H1 (cell line): Measurements from ENCODE around the gene LYPD6B.

Experiments used
- BRCA1 ChIP-seq: IDR thresholded peaks from 2 replicates; pipeline ENCODE4 v1.6.1; 2012; ENCODE audit warnings: low read depth, low read length, improper control_type of control experiment
- CBX5 ChIP-seq: fragments of 300-800, 300-1000 bp; sonication (generic); IDR thresholded peaks from 2 replicates; pipeline ENCODE4 v1.7.1; 2016; ENCODE audit warnings: antibody characterized with exemption, low read length, low read depth
- EP300 ChIP-seq, 2 experiments: IDR thresholded peaks; 1 replicate in 1 of 2; 2 replicates in 1 of 2; pipeline ENCODE4 v1.6.1; 2011 to 2012; ENCODE audit warnings: low read depth in 2 of 2, low read length in 2 of 2, mild to moderate bottlenecking in 2 of 2, borderline replicate concordance in 1 of 2, inconsistent platforms in 1 of 2, moderate library complexity in 1 of 2
- EZH2 ChIP-seq: fragments of 200-600 bp; sonication (generic); IDR thresholded peaks from 2 replicates; pipeline ENCODE4 v1.7.1; 2012; ENCODE audit warnings: low read depth, mild to moderate bottlenecking, moderate library complexity, low read length, inconsistent platforms; ENCODE audit not compliant: severe bottlenecking
- KDM1A ChIP-seq: fragments of 200-600, 300-600 bp; sonication (generic); IDR thresholded peaks from 2 replicates; pipeline ENCODE4 v1.7.1; 2016; ENCODE audit warnings: mild to moderate bottlenecking, low read length, borderline replicate concordance
- NRF1 ChIP-seq: IDR thresholded peaks from 2 replicates; pipeline ENCODE4 v1.6.1; 2011; ENCODE audit warnings: mild to moderate bottlenecking, low read depth, low read length, improper control_type of control experiment
- PHF8 ChIP-seq: fragments of 200-600 bp; sonication (generic); conservative IDR thresholded peaks from 2 replicates; pipeline ENCODE4 v1.7.1; 2012; ENCODE audit warnings: low read depth, mild to moderate bottlenecking, inconsistent platforms, low read length, moderate library complexity
- POLR2A ChIP-seq, 2 experiments: IDR thresholded peaks; 1 replicate in 1 of 2; 2 replicates in 1 of 2; pipeline ENCODE4 v1.6.1; 2011; ENCODE audit warnings: low read depth in 2 of 2, low read length in 2 of 2, mild to moderate bottlenecking in 2 of 2; ENCODE audit errors: control extremely low read depth in 1 of 2
- RFX5 ChIP-seq: IDR thresholded peaks from 2 replicates; pipeline ENCODE4 v1.6.1; 2011; ENCODE audit warnings: low read depth, low read length, improper control_type of control experiment, borderline replicate concordance
- YY1 ChIP-seq: IDR thresholded peaks from 2 replicates; pipeline ENCODE4 v1.6.1; 2011; ENCODE audit warnings: low read depth, mild to moderate bottlenecking, low read length
- TF ChIP-seq, protein P1 (sequence below), 3 experiments: IDR thresholded peaks; 1 replicate in 2 of 3; 2 replicates in 1 of 3; pipeline versions ENCODE4 v1.5.1 to v1.6.1; 2011; ENCODE audit warnings: low read length in 3 of 3, mild to moderate bottlenecking in 3 of 3, inconsistent platforms in 2 of 3, low read depth in 1 of 3, moderate library complexity in 1 of 3; ENCODE audit not compliant: insufficient read depth in 1 of 3; ENCODE audit errors: control extremely low read depth in 1 of 3
- TF ChIP-seq, protein P2 (sequence below): IDR thresholded peaks from 2 replicates; pipeline ENCODE4 v1.6.1; 2011; ENCODE audit warnings: low read length, improper control_type of control experiment
- TF ChIP-seq, protein P3 (sequence below): IDR thresholded peaks from 2 replicates; pipeline ENCODE4 v1.6.1; 2012; ENCODE audit warnings: low read length, inconsistent platforms
- TF ChIP-seq, protein P4 (sequence below): IDR thresholded peaks from 2 replicates; pipeline ENCODE4 v1.6.1; 2012; ENCODE audit warnings: inconsistent platforms

DNA sequence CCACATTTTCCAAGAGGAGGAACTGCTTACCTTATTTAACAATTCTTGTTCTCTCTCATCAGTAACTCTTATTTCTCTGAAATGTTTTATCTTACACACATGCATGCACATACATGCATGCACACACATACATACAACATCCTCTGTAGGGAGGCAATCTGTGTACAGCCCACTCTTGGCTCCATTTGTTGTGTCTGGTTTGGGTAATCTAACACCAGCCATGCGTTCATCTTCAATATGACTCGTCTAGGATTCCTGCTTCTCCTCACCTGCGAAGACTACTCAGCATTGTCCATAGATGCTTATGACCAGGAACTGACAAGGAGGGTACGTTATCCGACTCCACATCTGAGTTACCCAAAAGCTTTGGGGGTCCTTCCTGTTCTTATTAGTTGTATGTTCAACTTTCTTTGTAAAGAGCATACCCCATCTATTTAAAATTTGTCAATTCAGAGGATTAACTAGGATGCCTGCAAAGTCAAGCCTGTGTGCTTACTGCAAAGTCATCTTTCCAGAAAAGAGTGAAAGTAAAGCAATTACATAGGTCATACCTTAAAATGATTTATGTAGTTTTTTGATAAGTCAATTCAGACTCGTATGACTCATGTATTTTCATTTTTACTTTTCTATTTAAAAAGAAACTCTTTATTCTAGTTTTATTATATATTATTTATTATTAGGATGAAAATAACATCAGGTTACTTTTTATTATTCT lies 18.2 kb downstream of the LYPD6B start:
- TF ChIP-seq, protein P1, sequence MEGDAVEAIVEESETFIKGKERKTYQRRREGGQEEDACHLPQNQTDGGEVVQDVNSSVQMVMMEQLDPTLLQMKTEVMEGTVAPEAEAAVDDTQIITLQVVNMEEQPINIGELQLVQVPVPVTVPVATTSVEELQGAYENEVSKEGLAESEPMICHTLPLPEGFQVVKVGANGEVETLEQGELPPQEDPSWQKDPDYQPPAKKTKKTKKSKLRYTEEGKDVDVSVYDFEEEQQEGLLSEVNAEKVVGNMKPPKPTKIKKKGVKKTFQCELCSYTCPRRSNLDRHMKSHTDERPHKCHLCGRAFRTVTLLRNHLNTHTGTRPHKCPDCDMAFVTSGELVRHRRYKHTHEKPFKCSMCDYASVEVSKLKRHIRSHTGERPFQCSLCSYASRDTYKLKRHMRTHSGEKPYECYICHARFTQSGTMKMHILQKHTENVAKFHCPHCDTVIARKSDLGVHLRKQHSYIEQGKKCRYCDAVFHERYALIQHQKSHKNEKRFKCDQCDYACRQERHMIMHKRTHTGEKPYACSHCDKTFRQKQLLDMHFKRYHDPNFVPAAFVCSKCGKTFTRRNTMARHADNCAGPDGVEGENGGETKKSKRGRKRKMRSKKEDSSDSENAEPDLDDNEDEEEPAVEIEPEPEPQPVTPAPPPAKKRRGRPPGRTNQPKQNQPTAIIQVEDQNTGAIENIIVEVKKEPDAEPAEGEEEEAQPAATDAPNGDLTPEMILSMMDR (IDR thresholded peaks at IDR 0.05; ENCODE audit: control extremely low read depth in 1 of 3, insufficient read depth in 1 of 3, low read depth in 1 of 3, low read length in 3 of 3) = no peak
- TF ChIP-seq NRF1 (no peak), POLR2A (IDR thresholded peaks at IDR 0.05; ENCODE audit: control extremely low read depth in 1 of 2, low read depth in 2 of 2, low read length in 2 of 2) (no peak), EP300 (IDR thresholded peaks at IDR 0.05; ENCODE audit: borderline replicate concordance in 1 of 2, low read depth in 2 of 2, low read length in 2 of 2) (no peak), BRCA1 (no peak), CBX5 (no peak), PHF8 (no peak), YY1 (no peak), EZH2 (no peak), KDM1A (no peak), RFX5 (no peak)
- TF ChIP-seq, protein P2, sequence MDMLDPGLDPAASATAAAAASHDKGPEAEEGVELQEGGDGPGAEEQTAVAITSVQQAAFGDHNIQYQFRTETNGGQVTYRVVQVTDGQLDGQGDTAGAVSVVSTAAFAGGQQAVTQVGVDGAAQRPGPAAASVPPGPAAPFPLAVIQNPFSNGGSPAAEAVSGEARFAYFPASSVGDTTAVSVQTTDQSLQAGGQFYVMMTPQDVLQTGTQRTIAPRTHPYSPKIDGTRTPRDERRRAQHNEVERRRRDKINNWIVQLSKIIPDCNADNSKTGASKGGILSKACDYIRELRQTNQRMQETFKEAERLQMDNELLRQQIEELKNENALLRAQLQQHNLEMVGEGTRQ = no peak
- TF ChIP-seq, protein P3, sequence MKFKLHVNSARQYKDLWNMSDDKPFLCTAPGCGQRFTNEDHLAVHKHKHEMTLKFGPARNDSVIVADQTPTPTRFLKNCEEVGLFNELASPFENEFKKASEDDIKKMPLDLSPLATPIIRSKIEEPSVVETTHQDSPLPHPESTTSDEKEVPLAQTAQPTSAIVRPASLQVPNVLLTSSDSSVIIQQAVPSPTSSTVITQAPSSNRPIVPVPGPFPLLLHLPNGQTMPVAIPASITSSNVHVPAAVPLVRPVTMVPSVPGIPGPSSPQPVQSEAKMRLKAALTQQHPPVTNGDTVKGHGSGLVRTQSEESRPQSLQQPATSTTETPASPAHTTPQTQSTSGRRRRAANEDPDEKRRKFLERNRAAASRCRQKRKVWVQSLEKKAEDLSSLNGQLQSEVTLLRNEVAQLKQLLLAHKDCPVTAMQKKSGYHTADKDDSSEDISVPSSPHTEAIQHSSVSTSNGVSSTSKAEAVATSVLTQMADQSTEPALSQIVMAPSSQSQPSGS = no peak
- TF ChIP-seq, protein P4, sequence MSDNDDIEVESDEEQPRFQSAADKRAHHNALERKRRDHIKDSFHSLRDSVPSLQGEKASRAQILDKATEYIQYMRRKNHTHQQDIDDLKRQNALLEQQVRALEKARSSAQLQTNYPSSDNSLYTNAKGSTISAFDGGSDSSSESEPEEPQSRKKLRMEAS = no peak
